Effector CD4-positive, alpha-beta T cell (primary cell): ENCODE measurements around the gene HSF5.

Source experiments
- DNase-seq: peaks from one replicate; pipeline ENCODE4 v3.0.0-alpha.2; 2020

The HSF5 gene

GRCh38 chr17:58382108-58382871 is 105.9 kb downstream of the HSF5 start:
- DNase-seq: no peak

DNA sequence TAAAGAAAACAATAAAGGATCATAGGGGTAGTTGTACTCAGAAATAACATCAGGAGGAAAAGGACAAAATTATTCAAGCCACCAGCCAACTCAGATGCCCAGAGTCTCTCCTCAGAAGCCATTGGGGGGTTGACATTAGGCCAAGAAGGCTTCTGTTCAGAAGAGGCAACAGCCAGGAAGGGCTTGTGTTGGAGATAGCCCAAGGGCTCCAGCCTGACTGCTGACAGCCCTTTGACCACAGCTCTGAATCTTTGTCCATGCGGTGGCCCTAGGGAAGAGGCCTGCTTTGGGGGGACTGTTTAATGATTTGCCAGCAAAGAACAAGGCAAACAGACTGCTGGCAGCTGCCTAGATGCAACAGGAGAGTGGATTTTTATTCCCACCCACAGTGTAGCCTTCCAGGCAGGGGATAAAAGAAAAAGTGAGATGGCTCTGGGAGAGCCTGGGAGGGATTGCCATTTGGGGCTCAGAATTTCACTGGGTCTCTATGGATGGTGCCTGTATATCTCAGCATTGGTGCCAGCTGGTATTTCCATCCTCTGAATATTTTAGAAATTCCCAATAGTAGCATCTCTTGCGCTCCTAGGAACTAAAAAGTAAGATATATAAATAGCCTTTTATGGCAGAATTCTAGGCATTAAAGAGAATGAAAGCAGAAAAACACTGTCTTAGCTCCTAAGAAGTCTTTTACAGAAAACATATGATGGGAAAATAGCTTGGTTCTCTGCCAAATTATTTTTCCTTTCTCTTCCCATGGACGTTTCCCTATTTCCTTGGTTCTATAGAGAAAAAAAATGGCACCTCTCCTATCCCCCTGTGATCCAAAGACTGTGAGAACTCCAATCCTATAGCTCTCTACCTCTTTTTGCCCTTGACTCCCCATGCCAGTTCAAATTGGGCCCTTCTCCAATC is 106.8 kb downstream of the HSF5 start:
- DNase-seq: no peak

DNA sequence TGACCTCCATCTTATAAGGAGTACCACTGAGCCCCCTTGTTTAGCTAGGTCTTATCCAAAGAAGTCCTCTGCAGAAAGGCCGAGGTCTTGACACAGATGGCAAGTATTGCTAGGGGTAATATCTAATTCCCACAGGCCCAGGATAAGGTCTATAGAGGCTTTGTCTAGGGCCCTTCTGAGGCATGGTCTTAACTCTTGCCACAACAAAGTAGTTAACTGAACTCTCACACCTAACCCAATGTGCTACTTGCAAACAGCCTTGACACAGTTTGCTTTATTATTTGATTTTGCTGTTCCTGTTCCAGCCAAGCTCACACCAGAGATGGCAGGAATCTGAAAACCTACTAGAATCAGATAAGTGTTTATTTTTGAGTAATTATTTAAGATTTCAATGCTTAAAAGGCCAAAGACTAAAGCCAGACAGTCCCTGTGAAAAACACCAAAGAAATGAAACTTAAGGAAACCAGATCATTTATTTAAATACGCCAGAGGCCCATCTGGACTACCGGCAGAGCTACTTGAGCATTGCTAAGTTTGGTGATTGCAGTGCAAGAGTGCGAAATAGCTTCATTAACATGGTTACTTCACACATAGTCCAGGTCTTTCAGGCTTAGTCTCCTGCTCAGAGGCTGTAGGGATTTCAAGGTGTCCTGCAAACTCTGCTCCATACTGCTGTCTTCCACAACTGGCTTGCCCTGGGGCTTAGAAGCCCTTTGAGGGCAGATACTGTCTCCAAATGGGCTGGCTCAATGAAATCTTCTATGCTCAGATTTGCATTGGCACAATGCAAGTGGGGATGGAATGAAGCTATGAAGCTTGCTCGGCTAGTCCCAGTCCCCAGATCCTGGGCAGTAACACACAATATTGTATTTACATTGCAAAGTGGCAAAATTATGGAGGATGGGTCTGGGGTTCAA is 107.7 kb downstream of the HSF5 start:
- DNase-seq: no peak

DNA sequence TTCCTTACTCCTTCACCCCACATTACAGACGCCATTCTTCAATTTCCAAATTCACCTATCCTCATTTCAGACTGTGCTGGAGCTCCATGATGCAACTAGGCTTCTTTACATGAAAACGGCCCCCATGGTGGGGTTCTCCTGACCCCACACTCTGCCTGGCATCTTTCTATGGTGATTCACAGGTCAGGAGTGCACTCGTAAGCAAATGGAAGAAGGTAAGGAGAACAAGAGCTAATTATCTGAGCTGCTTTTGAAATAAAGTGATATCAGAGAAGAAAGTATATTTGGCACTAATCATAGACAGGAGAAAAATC is 108.7 kb downstream of the HSF5 start:
- DNase-seq: no peak

- no peak for DNase-seq
Measured at GRCh38 chr17:58378733-58379510, 109.3 kb downstream of the HSF5 start.

DNA sequence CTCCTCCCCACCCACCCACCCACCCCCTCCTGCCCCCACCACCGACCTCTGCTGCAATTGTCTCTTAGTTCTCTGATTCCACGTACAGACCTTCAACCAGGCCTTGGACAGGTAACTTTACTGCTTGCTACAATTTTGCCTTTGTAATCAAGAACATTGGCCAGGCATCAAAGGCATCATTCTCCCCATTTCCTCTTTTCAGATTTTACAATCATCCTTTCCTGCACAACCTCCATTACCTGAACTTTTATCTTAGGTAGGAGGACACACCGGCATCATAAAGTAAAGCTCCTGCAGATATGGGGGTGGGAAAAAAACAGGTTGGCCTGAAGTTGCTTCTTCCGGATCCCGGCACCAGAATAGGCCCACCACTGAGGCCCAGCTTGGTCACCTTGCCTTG is 110.5 kb downstream of the HSF5 start:
- no peak for DNase-seq

DNA sequence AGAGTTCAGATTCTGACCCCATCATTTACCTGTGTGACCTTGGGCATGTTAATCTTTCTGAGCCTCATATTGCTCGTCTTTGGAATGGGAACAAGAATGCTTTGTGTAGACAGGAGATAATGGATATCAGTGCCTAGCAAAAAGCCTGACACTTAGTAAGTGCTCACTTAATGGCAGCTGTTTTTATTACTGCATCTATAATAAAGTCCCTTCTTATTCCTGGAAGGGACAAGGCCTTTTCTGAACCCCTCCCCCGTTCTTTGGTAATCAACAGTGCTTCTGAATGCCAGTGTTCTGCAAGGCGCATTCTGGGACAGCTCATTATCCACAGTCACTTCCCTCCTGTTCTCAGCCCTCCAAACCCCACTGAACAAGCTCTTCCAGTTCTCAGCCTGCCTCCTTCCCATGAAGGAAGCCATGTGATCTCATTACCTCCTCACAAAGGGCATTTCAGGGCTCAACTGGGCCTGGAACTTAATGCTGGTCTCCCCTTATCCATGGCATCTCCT is 111.1 kb downstream of the HSF5 start:
- no peak for DNase-seq

- no peak for DNase-seq
Measured at GRCh38 chr17:58376472-58377000, 111.7 kb downstream of the HSF5 start.

DNA sequence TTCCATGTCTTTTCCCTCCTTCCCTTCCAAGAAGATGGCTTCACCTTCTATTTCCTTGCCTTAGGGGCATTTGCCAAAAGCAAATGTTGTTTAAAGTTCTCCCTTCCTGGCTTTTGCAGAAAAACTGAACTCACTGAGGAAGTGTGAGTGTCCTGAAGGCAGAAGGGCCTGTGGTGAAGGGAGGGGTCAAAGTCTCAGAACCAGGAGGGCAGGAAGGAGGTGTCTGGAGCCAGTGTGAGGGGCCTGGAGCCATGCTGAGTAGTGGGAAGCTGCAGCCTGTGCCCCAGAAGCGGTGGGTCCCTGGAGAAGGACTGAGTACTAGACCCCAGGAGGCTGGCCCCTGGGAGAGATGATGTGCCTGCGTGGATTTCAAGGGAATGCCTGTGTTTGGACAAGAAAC is 112.4 kb downstream of the HSF5 start:
- DNase-seq: no peak

DNA sequence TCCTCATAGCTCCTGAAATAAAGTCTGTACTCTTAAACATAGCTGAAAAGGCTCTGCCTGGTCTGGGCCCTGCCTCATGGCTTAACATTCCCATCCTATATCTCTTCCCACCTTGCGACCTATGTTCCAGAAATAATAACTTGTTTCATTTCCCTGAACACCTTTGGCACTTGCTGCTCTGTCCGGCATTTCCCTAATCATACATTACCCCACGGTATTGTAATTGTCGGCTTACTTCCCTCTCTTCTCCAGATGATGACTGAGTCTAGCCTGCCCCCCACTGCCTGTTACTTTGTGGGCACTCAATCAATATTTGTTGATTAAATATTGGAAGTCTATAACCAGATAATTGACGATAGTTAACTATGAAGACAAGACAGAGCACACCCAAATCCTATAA is 113.0 kb downstream of the HSF5 start:
- no peak for DNase-seq

DNA sequence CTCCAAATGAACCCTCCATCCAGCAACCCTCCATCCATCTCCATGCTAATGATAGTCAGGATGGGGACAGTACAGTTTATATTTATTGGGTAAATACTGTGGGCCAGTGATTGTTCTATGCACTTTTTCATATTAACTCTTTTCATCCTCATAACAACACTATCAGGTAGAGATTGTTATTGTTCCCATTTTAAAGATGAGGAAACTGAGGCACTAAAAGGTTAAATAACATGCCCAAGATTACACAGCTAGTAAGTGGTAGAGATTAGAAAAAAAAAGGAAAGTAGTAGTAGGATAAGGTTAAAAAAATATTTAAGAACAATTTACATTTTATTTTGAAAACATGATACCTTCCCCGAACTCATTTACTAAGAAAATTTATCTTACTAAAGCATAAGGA is 114.3 kb downstream of the HSF5 start:
- no peak for DNase-seq

DNA sequence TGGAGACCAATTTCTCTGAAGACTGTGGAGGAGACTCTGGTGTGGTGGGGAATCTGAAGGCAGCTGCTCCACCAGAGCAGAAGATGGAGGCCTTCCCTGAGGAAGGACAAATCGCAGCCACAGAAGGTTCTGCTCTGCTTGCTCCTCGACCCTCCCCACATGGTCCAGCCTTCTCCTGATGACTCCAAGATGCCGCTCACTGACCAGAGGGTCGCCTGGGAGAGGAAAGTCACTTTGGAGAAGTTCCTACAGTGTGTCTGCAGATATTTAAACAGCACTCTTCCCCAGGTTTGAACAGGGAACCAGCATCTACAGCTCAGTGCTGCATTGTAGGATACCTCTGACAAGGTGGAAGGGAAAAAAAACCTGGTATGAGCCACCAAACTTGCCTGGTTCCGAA is 115.2 kb downstream of the HSF5 start:
- DNase-seq: no peak

GRCh38 chr17:58371300-58371950 is 116.8 kb downstream of the HSF5 start:
- DNase-seq: no peak

GRCh38 chr17:58370716-58371115 is 117.5 kb downstream of the HSF5 start:
- no peak for DNase-seq

GRCh38 chr17:58370309-58370708 is 117.9 kb downstream of the HSF5 start:
- no peak for DNase-seq
